GM20000 (cell line): ENCODE results near the gene PBX2.

ENCODE experiments used
- DNase-seq: peaks from one replicate; pipeline ENCODE4 v3.0.0; 2012; ENCODE audit warnings: low spot score
- TF ChIP-seq, protein P1 (sequence below): IDR thresholded peaks from 2 replicates; pipeline ENCODE4 v1.5.1; 2012; ENCODE audit warnings: mild to moderate bottlenecking, control low read depth; ENCODE audit errors: extremely low read depth, missing control alignments

PBX2 gene

DNA sequence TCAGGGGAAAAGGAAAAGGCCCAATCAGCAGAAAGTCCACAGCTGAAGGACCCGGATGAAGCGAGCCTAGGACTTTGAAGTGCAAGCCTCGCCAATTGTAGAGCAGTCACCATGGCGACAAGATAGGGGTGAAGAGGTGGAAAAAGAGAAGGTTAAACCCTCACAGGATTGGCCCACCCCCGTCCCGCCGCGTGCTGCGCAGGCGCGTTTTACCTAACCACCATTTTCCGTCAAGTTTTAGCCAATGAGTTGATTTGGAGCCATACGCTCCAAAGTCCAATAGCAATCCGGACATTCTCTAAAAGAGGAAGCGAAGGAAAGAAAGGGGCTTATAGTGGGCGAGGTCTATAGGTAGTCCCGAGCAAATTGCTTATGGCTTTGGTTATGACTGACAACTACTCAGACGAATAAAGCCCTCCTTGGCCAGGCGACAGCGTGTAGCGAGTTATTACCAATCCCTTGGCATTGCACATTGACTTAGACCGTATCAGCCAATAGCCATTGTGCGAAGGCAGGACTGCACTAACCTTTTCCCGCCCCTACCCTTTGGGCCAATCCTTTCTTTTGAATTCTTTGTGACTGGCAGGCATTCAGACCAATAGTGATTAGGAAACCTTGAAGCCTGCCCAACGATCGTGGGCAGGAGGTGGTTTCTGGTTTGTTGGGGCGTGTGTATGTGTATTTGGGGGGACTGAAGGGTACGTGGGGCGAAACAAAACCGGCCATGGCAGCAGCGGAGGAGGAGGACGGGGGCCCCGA, 12.0 kb downstream of the PBX2 start, which contains the start of gene RNF5:
Gene RNF5 (plus strand): TSS at position 618 of the 759 bp plus-strand sequence. CDS start 107 bp downstream, at position 725.
- DNase-seq, result peak; percentile 92

GRCh38 chr6:32177183-32177787, 12.7 kb downstream of the PBX2 start:
- DNase-seq, result no peak

More for the DNA sequence above, 12.0 kb downstream of the PBX2 start, which contains the start of gene RNF5:
- TF ChIP-seq, protein P1, sequence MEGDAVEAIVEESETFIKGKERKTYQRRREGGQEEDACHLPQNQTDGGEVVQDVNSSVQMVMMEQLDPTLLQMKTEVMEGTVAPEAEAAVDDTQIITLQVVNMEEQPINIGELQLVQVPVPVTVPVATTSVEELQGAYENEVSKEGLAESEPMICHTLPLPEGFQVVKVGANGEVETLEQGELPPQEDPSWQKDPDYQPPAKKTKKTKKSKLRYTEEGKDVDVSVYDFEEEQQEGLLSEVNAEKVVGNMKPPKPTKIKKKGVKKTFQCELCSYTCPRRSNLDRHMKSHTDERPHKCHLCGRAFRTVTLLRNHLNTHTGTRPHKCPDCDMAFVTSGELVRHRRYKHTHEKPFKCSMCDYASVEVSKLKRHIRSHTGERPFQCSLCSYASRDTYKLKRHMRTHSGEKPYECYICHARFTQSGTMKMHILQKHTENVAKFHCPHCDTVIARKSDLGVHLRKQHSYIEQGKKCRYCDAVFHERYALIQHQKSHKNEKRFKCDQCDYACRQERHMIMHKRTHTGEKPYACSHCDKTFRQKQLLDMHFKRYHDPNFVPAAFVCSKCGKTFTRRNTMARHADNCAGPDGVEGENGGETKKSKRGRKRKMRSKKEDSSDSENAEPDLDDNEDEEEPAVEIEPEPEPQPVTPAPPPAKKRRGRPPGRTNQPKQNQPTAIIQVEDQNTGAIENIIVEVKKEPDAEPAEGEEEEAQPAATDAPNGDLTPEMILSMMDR, result no peak

DNA sequence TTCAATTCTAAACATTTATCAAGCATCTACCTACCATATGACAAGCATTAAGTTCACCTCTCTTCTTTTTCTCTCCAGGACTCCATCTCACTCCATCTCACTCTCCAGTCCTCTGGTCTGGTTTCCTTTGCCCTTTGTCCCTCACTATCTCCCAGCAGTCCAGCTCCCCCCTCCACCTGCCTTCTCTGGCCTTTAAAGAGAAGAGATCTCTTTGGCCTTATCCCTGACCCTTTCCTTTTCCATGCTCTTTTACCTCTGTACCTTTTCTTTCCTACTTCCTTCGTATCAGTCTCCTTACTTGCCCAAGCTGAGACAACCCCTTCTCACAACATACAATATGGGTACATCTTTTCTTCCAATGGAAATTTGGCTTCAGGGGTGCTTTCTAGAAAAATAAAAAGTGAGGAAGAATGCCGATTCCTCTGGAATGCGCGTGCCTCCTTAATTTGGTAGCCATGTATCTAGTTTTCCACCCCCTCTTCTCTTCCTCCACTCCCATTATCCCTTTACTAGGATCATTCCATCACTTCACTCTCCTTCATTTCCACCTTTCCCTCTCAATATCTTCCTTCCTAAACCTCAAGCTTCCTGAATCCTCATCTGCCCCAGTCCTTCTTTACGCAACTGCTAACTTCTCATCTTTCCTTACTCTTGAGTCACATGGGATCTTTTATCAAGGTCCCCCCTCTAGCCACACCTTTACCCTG, 13.4 kb downstream of the PBX2 start:
- TF ChIP-seq, protein P1, result no peak
- no peak for DNase-seq

More at GRCh38 chr6:32177183-32177787, 12.7 kb downstream of the PBX2 start:
- TF ChIP-seq, protein P1, result no peak

DNA sequence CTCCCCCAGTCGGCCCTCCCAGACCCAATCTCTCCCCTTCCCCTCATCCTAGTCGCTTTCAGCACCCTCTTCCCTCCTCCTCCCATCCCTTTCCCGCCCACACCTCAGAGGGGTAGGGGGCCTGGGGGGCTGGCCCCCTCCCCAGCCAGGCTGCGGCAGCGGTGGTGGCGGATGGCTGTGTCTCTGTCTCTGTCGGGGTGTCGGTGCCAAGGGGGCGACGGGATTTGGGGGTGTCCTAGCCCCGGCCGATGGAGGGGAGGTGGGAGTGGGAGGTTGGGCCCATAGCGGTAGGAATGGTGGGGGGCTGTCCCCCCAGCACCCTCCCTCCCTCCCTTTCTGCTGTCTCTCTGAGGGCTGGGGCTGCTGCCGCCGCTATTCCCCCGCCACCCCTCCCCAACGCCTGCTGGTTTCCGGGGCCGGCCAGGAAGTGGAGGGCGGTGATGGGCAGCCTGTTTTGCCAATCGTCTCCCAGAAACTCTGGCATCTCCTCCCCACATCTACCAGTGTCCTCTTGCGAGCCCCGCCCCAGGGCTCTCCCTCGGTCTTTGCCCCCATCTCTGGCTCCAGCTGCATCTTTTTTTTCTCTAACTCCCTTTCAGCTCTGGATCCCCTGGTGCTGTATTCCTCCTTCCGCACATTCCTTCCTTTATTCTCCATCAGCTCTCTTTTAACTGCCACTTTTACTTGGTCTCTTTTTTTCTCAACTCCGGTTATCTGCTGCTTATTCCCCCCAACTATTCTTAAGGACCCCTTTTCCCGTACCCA, 14.1 kb downstream of the PBX2 start, which contains the start of gene AGPAT1:
Gene AGPAT1 (minus strand): TSS at position 374 of the 765 bp plus-strand sequence. CDS start 4,588 bp downstream, outside the sequence.
- peak; percentile 98 for DNase-seq
- TF ChIP-seq, protein P1, result no peak

- DNase-seq, result no peak
- TF ChIP-seq, protein P1, result no peak
Observed at GRCh38 chr6:32175322-32175710, 14.7 kb downstream of the PBX2 start.

DNA sequence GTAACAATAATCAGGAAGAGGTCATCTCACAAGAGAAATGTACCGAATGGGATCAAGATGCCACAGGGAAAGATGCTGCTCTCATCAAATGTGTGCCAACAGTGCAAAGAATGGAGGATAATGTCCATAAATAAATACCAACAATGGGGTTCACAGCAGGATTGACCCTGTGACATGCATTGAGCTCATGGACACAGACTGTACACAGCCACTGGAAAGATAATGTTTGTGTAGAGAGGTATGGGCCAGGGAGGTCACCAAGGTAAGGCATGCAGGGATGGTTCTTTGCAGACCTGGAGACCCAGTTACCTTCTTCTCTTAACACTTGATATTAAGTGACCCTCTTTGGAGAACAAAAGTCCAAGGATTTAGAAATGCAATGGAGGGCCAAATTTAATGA, 15.6 kb downstream of the PBX2 start:
- DNase-seq, result no peak
- TF ChIP-seq, protein P1, result no peak
